ENCODE data around the gene MGAT5B. TPM values are rescaled to one million over a fixed set of nuclear protein-coding genes. Genes with fewer than 3 reads are reported as not detected.
A peak's percentile ranks its signal among the peaks of the same experiment; 100 is the strongest.

The MGAT5B gene
- total RNA-seq, 6 experiments from 2014 or later: 1.5 to 2.3 (median 1.8) TPM

DNA sequence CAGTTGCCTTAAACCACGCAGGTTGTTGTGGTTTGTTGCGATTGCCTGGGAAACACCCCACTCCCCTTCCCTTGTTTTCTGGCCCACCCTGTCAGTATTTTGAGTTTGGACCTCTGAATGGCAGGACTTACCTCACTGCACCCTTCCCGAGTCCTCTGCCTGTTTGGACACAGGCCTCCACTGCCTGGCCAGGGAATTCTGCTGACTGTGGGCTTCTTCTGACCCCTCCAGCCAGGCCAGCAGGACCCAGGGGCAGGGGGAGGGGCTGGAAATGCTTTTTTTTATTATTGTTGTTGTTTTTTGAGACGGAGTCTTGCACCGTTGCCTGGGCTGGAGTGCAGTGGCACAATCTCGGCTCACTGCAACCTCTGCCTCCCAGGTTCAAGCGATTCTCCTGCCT lies 4.2 kb upstream of the MGAT5B start:
- Mint-ChIP-seq H3K4me3 (no peak overlapping the region), H3K27ac (no peak overlapping the region), H3K27me3 (ENCODE audit: insufficient read depth) (peaks cover 32% of the 10 kb centered on the region), H3K9me3 (no peaks in the 10 kb centered on the region), H3K36me3 (ENCODE audit: low read depth) (no peaks in the 10 kb centered on the region), H3K4me1 (ENCODE audit: low read depth) (peaks cover 15% of the 10 kb centered on the region)
- no peak for DNase-seq
- no peak for TF ChIP-seq CTCF (IDR thresholded peaks at IDR 0.05)

DNA sequence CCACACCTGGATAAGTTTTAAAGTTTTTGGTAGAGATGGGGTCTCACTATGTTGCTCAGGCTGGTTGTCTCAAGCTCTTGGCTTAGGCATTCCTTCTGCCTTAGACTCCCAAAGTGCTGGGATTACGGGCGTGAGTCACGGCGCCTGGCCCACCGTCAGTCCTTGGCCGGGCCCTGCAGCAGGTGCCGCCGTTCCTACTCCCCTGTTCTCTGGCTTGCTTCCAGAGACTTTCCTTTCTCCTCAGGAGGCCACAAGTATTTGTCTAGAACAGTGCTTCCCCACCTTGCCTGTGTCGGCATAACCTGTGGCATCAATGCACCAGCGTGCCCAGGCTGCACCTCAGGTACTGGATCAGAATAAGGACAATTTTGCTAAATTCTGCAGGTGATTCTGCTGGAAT lies 3.0 kb upstream of the MGAT5B start:
- Mint-ChIP-seq H3K27me3 (ENCODE audit: insufficient read depth) (peaks cover 23% of the 10 kb centered on the region), H3K27ac (no peak overlapping the region), H3K36me3 (ENCODE audit: low read depth) (no peaks in the 10 kb centered on the region), H3K9me3 (no peaks in the 10 kb centered on the region), H3K4me3 (no peak overlapping the region), H3K4me1 (ENCODE audit: low read depth) (peaks cover 15% of the 10 kb centered on the region)
- DNase-seq: no peak
- TF ChIP-seq CTCF (IDR thresholded peaks at IDR 0.05): no peak

- Mint-ChIP-seq H3K27ac (no peak overlapping the region), H3K36me3 (ENCODE audit: low read depth) (no peaks in the 10 kb centered on the region), H3K4me1 (ENCODE audit: low read depth) (peaks cover 17% of the 10 kb centered on the region), H3K4me3 (no peak overlapping the region), H3K9me3 (no peaks in the 10 kb centered on the region), H3K27me3 (ENCODE audit: insufficient read depth) (peaks cover 20% of the 10 kb centered on the region)
- TF ChIP-seq CTCF (IDR thresholded peaks at IDR 0.05): no peak
- DNase-seq: no peak
Measured at GRCh38 chr17:76866203-76866602, 2.0 kb upstream of the MGAT5B start.

GRCh38 chr17:76866774-76867577 lies 1.2 kb upstream of the MGAT5B start:
- H3K4me3 Mint-ChIP-seq: peak overlapping the region; percentile 86
- H3K27ac Mint-ChIP-seq: peak overlapping the region; percentile 90
- no peaks in the 10 kb centered on the region for H3K36me3 Mint-ChIP-seq (ENCODE audit: low read depth)
- no peaks in the 10 kb centered on the region for H3K9me3 Mint-ChIP-seq
- H3K4me1 Mint-ChIP-seq (ENCODE audit: low read depth): peaks cover 24% of the 10 kb centered on the region
- DNase-seq: peak; percentile 49
- TF ChIP-seq CTCF (IDR thresholded peaks at IDR 0.05): no peak
- peaks cover 13% of the 10 kb centered on the region for H3K27me3 Mint-ChIP-seq (ENCODE audit: insufficient read depth)

DNA sequence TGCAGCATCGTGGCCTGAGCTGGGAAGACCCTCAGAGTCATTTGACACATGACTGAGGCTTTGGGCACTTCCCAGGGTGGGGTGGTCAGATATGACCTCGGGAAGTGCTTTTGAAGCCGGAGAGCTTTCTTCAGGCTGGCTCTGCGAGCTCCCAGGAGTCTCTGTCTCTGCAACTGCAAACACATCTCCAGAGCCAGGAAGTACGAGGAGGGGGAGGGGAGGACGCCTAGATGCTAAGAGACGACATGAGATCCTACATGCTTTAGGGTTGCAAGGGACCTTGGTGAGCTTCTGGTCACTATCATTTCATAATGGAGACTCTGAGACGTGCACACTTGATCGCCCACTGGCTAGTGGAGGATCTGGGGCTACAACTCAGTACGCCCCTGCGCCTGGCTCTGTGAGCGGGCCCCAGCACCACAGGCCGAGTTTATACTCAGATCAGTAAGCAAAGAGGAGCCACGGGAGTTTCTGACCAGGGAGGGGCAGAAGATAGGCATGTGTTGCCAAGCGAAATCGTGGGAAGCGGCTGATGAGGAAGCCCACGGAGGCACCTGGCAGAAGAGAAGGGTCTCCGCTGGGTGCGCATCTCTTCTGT lies 527 bp upstream of the MGAT5B start:
- H3K4me1 Mint-ChIP-seq (ENCODE audit: low read depth): peaks cover 31% of the 10 kb centered on the region
- peak overlapping the region; percentile 86 for H3K4me3 Mint-ChIP-seq
- peaks cover 6% of the 10 kb centered on the region for H3K27me3 Mint-ChIP-seq (ENCODE audit: insufficient read depth)
- H3K27ac Mint-ChIP-seq: peak overlapping the region; percentile 90
- no peaks in the 10 kb centered on the region for H3K9me3 Mint-ChIP-seq
- no peaks in the 10 kb centered on the region for H3K36me3 Mint-ChIP-seq (ENCODE audit: low read depth)
- DNase-seq: peak; percentile 21
- no peak for TF ChIP-seq CTCF (IDR thresholded peaks at IDR 0.05)

All from HFFc6 (cell line).